Endothelial cell (in vitro differentiated cells): ENCODE results near the gene PET100. TPM values are rescaled to one million over a fixed set of nuclear protein-coding genes. Genes with fewer than 3 reads are reported as not detected.

Experiments used
- DNase-seq: peaks from one replicate; pipeline ENCODE4 v3.0.0; 2021; ENCODE audit warnings: low spot score
- H3K27ac Mint-ChIP-seq: one replicate; pipeline ENCODE4 v1.8.0; 2021; ENCODE audit warnings: mixed read lengths, inconsistent platforms; ENCODE audit not compliant: unreplicated experiment
- H3K27me3 Mint-ChIP-seq: one replicate; pipeline ENCODE4 v1.8.0; 2021; ENCODE audit warnings: mild to moderate bottlenecking, moderate library complexity, mixed read lengths, inconsistent platforms; ENCODE audit not compliant: unreplicated experiment
- H3K36me3 Mint-ChIP-seq: one replicate; pipeline ENCODE4 v1.8.0; 2021; ENCODE audit warnings: mild to moderate bottlenecking, low read depth, mixed read lengths, inconsistent platforms; ENCODE audit not compliant: unreplicated experiment
- H3K4me1 Mint-ChIP-seq: one replicate; pipeline ENCODE4 v1.8.0; 2021; ENCODE audit warnings: mild to moderate bottlenecking, mixed read lengths, inconsistent platforms; ENCODE audit not compliant: unreplicated experiment
- H3K4me3 Mint-ChIP-seq: one replicate; pipeline ENCODE4 v1.8.0; 2021; ENCODE audit warnings: mild to moderate bottlenecking, mixed read lengths, inconsistent platforms; ENCODE audit not compliant: unreplicated experiment
- H3K9me3 Mint-ChIP-seq: one replicate; pipeline ENCODE4 v1.8.0; 2021; ENCODE audit warnings: mixed read lengths, inconsistent platforms; ENCODE audit not compliant: unreplicated experiment
- CTCF ChIP-seq: fragments of 200-600 bp; sonication (generic); IDR thresholded peaks from one replicate; pipeline ENCODE4 v1.5.0; 2021; ENCODE audit warnings: antibody characterized with exemption; ENCODE audit not compliant: unreplicated experiment
- total RNA-seq: library from RNA; stranded (reverse); fragmentation: NEBNext Ultra II Directional; extraction: Animal tissue kit (Norgen Biotek cat#: 25700); gene quantifications from one replicate; pipeline ENCODE4 v1.2.1, GENCODE V29; 2021; ENCODE audit not compliant: unreplicated experiment

Gene PET100
- total RNA-seq, 1 donor from 2014 or later: 122 TPM

- no peak for TF ChIP-seq CTCF
- DNase-seq: no peak
- Mint-ChIP-seq H3K27ac (no peak overlapping the region), H3K4me1 (peaks cover 4% of the 10 kb centered on the region), H3K27me3 (peaks cover 19% of the 10 kb centered on the region), H3K4me3 (no peak overlapping the region), H3K9me3 (peaks cover 4% of the 10 kb centered on the region), H3K36me3 (no peaks in the 10 kb centered on the region)
These were observed 44.7 kb downstream of the PET100 start for GRCh38 chr19:7674010-7675005.

GRCh38 chr19:7676376-7676775 lies 46.8 kb downstream of the PET100 start:
- DNase-seq: no peak
- peaks cover 17% of the 10 kb centered on the region for H3K27me3 Mint-ChIP-seq
- H3K27ac Mint-ChIP-seq: no peak overlapping the region
- H3K4me3 Mint-ChIP-seq: no peak overlapping the region
- H3K36me3 Mint-ChIP-seq: peaks cover 4% of the 10 kb centered on the region
- peaks cover 4% of the 10 kb centered on the region for H3K9me3 Mint-ChIP-seq
- TF ChIP-seq CTCF: no peak
- no peaks in the 10 kb centered on the region for H3K4me1 Mint-ChIP-seq

- H3K4me1 Mint-ChIP-seq: no peaks in the 10 kb centered on the region
- H3K4me3 Mint-ChIP-seq: peak within 1 kb of the TSS; percentile 21
- H3K9me3 Mint-ChIP-seq: peaks cover 4% of the 10 kb centered on the region
- peaks cover 14% of the 10 kb centered on the region for H3K27me3 Mint-ChIP-seq
- no peak within 1 kb of the TSS for H3K27ac Mint-ChIP-seq
- no peak for DNase-seq
- H3K36me3 Mint-ChIP-seq: peaks cover 4% of the 10 kb centered on the region
- no peak for TF ChIP-seq CTCF
These were observed 47.3 kb downstream of the PET100 start, which contains the start of gene MCEMP1 for GRCh38 chr19:7676854-7677253. MCEMP1 (plus strand) TSS chr19:7677090; CDS start chr19:7677121, 31 bp downstream.

GRCh38 chr19:7677669-7678311 lies 48.2 kb downstream of the PET100 start:
- no peak for DNase-seq
- peak overlapping the region; percentile 21 for H3K4me3 Mint-ChIP-seq
- no peak overlapping the region for H3K27ac Mint-ChIP-seq
- H3K4me1 Mint-ChIP-seq: no peaks in the 10 kb centered on the region
- peaks cover 4% of the 10 kb centered on the region for H3K9me3 Mint-ChIP-seq
- peaks cover 6% of the 10 kb centered on the region for H3K36me3 Mint-ChIP-seq
- H3K27me3 Mint-ChIP-seq: peaks cover 10% of the 10 kb centered on the region
- no peak for TF ChIP-seq CTCF
